Esophagus squamous epithelium (tissue), 5 donors: ENCODE measurements around the gene GGA1. TPM values are rescaled to one million over a fixed set of nuclear protein-coding genes. Genes with fewer than 3 reads are reported as not detected.

Source experiments
- DNase-seq: peaks from one replicate; lab custom pipeline; 2025; lab: John Stamatoyannopoulos, UW
- H3K27ac ChIP-seq, 4 donors: fragments of 200-600 bp; sonication (generic); one replicate each; pipeline ENCODE4 v1.5.1; 2016 to 2019; ENCODE audit warnings: mild to moderate bottlenecking in 1 of 4
- H3K27me3 ChIP-seq, 4 donors: fragments of 200-600 bp; sonication (generic); 1 replicate in 3 of 4; 2 replicates in 1 of 4; pipeline versions ENCODE4 v1.5.1 to v1.6.0; 2017 to 2021; ENCODE audit warnings: antibody characterized with exemption in 1 of 4
- H3K36me3 ChIP-seq, 3 donors: fragments of 200-600 bp; sonication (generic); one replicate each; pipeline ENCODE4 v1.5.1; 2016 to 2019
- H3K4me1 ChIP-seq, 3 donors: fragments of 200-600 bp; sonication (generic); one replicate each; pipeline ENCODE4 v1.5.1; 2017 to 2019
- H3K4me3 ChIP-seq, 4 donors: fragments of 200-600 bp; sonication (generic); 1 replicate in 3 of 4; 2 replicates in 1 of 4; pipeline ENCODE4 v1.5.1; 2016 to 2019; ENCODE audit warnings: mild to moderate bottlenecking in 2 of 4, moderate library complexity in 1 of 4
- H3K9me3 ChIP-seq, 3 donors: fragments of 200-600 bp; sonication (generic); one replicate each; pipeline ENCODE4 v1.5.1; 2016 to 2019
- POLR2A ChIP-seq, 4 donors: fragments of 450-650 bp; IDR thresholded peaks; one replicate each; pipeline ENCODE4 v1.6.1; 2017; ENCODE audit warnings: antibody characterized with exemption in 4 of 4, mild to moderate bottlenecking in 4 of 4, moderate library complexity in 3 of 4
- WGBS, 2 donors: methylation state at CpG; one replicate each; pipeline ENCODE4 v1.1.5; 2018; 5-methylcytosine and 5-hydroxymethylcytosine counted together
- intact Hi-C: fragments of 100-400 bp; cut with DNase I; formaldehyde crosslinking; loops from one replicate; pipeline ENCODE4 v1.15.0; 2022
- total RNA-seq, 4 donors: library from RNA; depleted of rRNA; stranded (reverse); fragments of >200 nt; gene quantifications; one replicate each; pipeline ENCODE4 v1.1.0, GENCODE V29; 2016
- TF ChIP-seq, protein P1 (sequence below), 6 experiments: fragments of 450-650 bp in 4 of 6; fragments of 200-600 bp in 2 of 6; sonication (generic) in 2 of 6; IDR thresholded peaks; one replicate each; pipeline ENCODE4 v1.5.1; 2016 to 2019; ENCODE audit warnings: antibody characterized with exemption in 6 of 6, mild to moderate bottlenecking in 4 of 6, moderate library complexity in 4 of 6
- donor health status: DM: yes; HTN: yes; CAD: no.

Gene GGA1
- total RNA-seq, 4 donors from 2014 or later = 32.2 to 54.3 (median 39.5) TPM

DNA sequence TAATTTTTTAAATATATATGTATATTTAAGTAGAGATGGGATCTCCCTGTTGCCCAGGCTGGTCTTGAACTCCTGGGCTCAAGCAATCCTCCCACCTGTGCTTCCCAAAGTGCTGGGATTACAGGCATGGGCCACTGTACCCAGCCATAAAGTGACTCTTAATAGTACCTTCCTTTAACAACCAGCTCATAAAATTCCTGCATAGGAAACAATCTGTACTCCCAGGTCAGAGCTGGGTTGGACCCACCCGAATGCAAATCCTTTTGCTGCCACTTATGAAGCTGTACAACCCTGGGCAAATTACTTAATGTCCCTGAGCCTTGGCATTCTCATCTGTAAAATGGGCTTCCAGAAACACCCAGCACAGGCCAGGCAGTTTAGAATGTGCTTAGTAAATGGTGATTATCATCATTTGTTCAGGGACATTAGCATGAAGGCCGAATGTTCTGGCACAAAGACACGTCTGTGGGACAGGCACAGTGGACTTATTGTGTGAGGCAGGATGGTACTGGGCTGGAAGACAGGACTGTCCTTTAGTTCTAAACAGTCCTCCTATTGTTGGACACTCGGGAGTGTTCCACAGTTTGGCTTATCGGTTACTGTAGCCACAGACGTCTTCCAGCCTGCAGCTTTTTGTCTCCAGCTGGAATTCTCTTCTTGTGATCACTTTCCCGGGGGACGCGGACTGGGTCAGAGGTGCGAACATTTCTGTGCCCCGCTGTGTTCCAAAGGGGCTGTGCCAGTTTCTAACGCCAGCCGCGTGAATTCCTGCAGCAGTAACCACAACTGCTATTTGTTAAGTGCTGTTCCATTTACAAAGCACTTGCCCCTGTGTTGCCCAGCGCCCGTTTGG is 55.8 kb downstream of the GGA1 start:
- TF ChIP-seq, protein P1, sequence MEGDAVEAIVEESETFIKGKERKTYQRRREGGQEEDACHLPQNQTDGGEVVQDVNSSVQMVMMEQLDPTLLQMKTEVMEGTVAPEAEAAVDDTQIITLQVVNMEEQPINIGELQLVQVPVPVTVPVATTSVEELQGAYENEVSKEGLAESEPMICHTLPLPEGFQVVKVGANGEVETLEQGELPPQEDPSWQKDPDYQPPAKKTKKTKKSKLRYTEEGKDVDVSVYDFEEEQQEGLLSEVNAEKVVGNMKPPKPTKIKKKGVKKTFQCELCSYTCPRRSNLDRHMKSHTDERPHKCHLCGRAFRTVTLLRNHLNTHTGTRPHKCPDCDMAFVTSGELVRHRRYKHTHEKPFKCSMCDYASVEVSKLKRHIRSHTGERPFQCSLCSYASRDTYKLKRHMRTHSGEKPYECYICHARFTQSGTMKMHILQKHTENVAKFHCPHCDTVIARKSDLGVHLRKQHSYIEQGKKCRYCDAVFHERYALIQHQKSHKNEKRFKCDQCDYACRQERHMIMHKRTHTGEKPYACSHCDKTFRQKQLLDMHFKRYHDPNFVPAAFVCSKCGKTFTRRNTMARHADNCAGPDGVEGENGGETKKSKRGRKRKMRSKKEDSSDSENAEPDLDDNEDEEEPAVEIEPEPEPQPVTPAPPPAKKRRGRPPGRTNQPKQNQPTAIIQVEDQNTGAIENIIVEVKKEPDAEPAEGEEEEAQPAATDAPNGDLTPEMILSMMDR (IDR thresholded peaks at IDR 0.05) = no peak
- no peak for TF ChIP-seq POLR2A (IDR thresholded peaks at IDR 0.05)
- no peak overlapping the region for H3K27ac ChIP-seq
- H3K9me3 ChIP-seq = no peaks in the 10 kb centered on the region
- intact Hi-C loops = no loop called here
- no peak overlapping the region for H3K4me3 ChIP-seq
- WGBS, 2 donors = 72 to 74% methylated on average over 12 to 13 of the region's 16 CpGs
- peaks cover 0 to 17% (median 0%) of the 10 kb centered on the region in 3 donors for H3K36me3 ChIP-seq
- no peak for DNase-seq
- H3K4me1 ChIP-seq = peaks cover 14 to 30% (median 20%) of the 10 kb centered on the region in 3 donors
- H3K27me3 ChIP-seq = no peaks in the 10 kb centered on the region

- H3K27me3 ChIP-seq = no peaks in the 10 kb centered on the region
- intact Hi-C loops = no loop called here
- peaks cover 0 to 17% (median 0%) of the 10 kb centered on the region in 3 donors for H3K36me3 ChIP-seq
- H3K9me3 ChIP-seq = no peaks in the 10 kb centered on the region
- TF ChIP-seq POLR2A (IDR thresholded peaks at IDR 0.05) = no peak
- TF ChIP-seq, protein P1 (IDR thresholded peaks at IDR 0.05) = no peak
- no peak overlapping the region for H3K4me3 ChIP-seq
- WGBS, 2 donors = 92 to 93% methylated on average over 3 to 18 of the region's 24 CpGs
- peaks cover 5 to 20% (median 10%) of the 10 kb centered on the region in 3 donors for H3K4me1 ChIP-seq
- no peak overlapping the region for H3K27ac ChIP-seq
- DNase-seq = no peak
Measured at GRCh38 chr22:37665487-37665886, 56.9 kb downstream of the GGA1 start.

DNA sequence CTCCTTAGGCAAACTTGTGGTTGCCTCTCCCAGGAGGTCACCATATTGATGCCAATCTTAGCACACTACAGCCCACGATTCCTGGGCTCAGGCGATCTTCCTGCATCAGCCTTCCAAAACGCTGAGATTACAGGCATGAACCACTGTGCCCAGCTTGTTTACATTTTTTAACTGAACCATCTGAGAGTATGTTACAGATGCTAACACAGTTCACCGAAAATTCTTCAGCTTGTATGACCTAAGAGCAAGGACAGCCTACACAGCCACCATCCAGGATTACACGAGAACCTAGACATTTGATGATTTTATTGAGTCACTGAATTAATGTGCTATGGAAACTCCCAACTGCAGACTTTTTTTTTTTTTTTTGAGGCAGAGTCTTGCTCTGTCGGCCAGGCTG is 61.0 kb downstream of the GGA1 start:
- H3K36me3 ChIP-seq = peaks cover 0 to 17% (median 0%) of the 10 kb centered on the region in 3 donors
- H3K9me3 ChIP-seq = no peaks in the 10 kb centered on the region
- no peak for DNase-seq
- peak overlapping the region in 1 of 4 donors; percentile 21 for H3K27ac ChIP-seq
- no peak for TF ChIP-seq POLR2A (IDR thresholded peaks at IDR 0.05)
- TF ChIP-seq, protein P1 (IDR thresholded peaks at IDR 0.05) = no peak
- no peak overlapping the region for H3K4me3 ChIP-seq
- H3K4me1 ChIP-seq = peaks cover 5 to 22% (median 15%) of the 10 kb centered on the region in 3 donors
- intact Hi-C loops = no loop called here
- no peaks in the 10 kb centered on the region for H3K27me3 ChIP-seq
- 61 to 74% methylated on average over 5 to 6 of the region's 6 CpGs for WGBS, 2 donors

- WGBS, 2 donors = 70 to 72% methylated on average over 9 to 11 of the region's 15 CpGs
- intact Hi-C loops = no loop called here
- Histone ChIP-seq H3K4me3 (no peak overlapping the region), H3K27me3 (no peaks in the 10 kb centered on the region), H3K36me3 (no peaks in the 10 kb centered on the region), H3K9me3 (no peaks in the 10 kb centered on the region), H3K4me1 (peaks cover 31 to 50% (median 39%) of the 10 kb centered on the region in 3 donors), H3K27ac (peak overlapping the region in 2 of 4 donors; percentile 89 to 95)
- TF ChIP-seq, protein P1 (IDR thresholded peaks at IDR 0.05) = no peak
- no peak for TF ChIP-seq POLR2A (IDR thresholded peaks at IDR 0.05)
- DNase-seq = no peak
Measured at GRCh38 chr22:37672206-37672919, 63.7 kb downstream of the GGA1 start.
